Measurements from ENCODE around the gene LTBP2. TPM values are rescaled to one million over a fixed set of nuclear protein-coding genes. Genes with fewer than 3 reads are reported as not detected.

Gene LTBP2
- total and polyA plus RNA-seq, 2 of the 8 experiments (the other 6 are each of a cell fraction or from before 2014, with no cell fraction given) = 0.48 to 0.89 TPM

Other genes with a start within 250 kb of the LTBP2 start
- gene SYNDIG1L, start 186.0 kb downstream of the LTBP2 start, total RNA-seq (2021; fragmentation: NEBNext Ultra II Directional; extraction: Animal tissue kit (Norgen Biotek cat#: 25700)) = 3.0 and 3.5 TPM in 2 replicates
- gene SYNDIG1L, start 186.0 kb downstream of the LTBP2 start, polyA plus RNA-seq (2011; rRNA removed) = 2.5 and 3.2 TPM in 2 replicates
- gene NPC2, start 118.9 kb downstream of the LTBP2 start, total RNA-seq (2021; fragmentation: NEBNext Ultra II Directional; extraction: Animal tissue kit (Norgen Biotek cat#: 25700)) = 168 and 178 TPM in 2 replicates
- gene NPC2, start 118.9 kb downstream of the LTBP2 start, polyA plus RNA-seq (2011; rRNA removed) = 258 and 287 TPM in 2 replicates
- gene ISCA2, start 118.5 kb downstream of the LTBP2 start, total RNA-seq (2021; fragmentation: NEBNext Ultra II Directional; extraction: Animal tissue kit (Norgen Biotek cat#: 25700)) = 43.5 and 51.5 TPM in 2 replicates
- 58.2 and 78.6 TPM in 2 replicates for gene ISCA2, start 118.5 kb downstream of the LTBP2 start, polyA plus RNA-seq (2011; rRNA removed)
- gene AREL1, start 100.8 kb upstream of the LTBP2 start, total RNA-seq (2021; fragmentation: NEBNext Ultra II Directional; extraction: Animal tissue kit (Norgen Biotek cat#: 25700)) = 31.4 and 31.5 TPM in 2 replicates
- 49.1 and 51.3 TPM in 2 replicates for gene AREL1, start 100.8 kb upstream of the LTBP2 start, polyA plus RNA-seq (2011; rRNA removed)
- 81.1 and 84.3 TPM in 2 replicates for gene FCF1, start 100.9 kb upstream of the LTBP2 start, total RNA-seq (2021; fragmentation: NEBNext Ultra II Directional; extraction: Animal tissue kit (Norgen Biotek cat#: 25700))
- 22.1 and 48.1 TPM in 2 replicates for gene FCF1, start 100.9 kb upstream of the LTBP2 start, polyA plus RNA-seq (2011; rRNA removed)
- gene YLPM1, start 151.1 kb upstream of the LTBP2 start, total RNA-seq (2021; fragmentation: NEBNext Ultra II Directional; extraction: Animal tissue kit (Norgen Biotek cat#: 25700)) = 69.0 and 71.7 TPM in 2 replicates
- gene YLPM1, start 151.1 kb upstream of the LTBP2 start, polyA plus RNA-seq (2011; rRNA removed) = 13.5 and 14.7 TPM in 2 replicates

Data from H1 (cell line).